Erythroblast (primary cell): Measurements from ENCODE around the gene CCDC183.
"Not testable (repeated sequence)": the region's sequence is repeated elsewhere in the genome, so short reads cannot be mapped to it uniquely, and the experiment has no call there.

Experiments used
- GATA1 ChIP-seq: IDR thresholded peaks from 2 replicates; pipeline ENCODE4 v1.6.1; 2011; ENCODE audit warnings: low read depth, mild to moderate bottlenecking, control low read depth, low read length, moderate library complexity
- POLR2A ChIP-seq: IDR thresholded peaks from 2 replicates; pipeline ENCODE4 v1.6.1; 2011; ENCODE audit warnings: mild to moderate bottlenecking, low read length

GRCh38 chr9:136843159-136843800, 47.1 kb downstream of the CCDC183 start:
- TF ChIP-seq POLR2A, GATA1: not testable (repeated sequence)
